Measurements from ENCODE around the gene DPCD.

DNA sequence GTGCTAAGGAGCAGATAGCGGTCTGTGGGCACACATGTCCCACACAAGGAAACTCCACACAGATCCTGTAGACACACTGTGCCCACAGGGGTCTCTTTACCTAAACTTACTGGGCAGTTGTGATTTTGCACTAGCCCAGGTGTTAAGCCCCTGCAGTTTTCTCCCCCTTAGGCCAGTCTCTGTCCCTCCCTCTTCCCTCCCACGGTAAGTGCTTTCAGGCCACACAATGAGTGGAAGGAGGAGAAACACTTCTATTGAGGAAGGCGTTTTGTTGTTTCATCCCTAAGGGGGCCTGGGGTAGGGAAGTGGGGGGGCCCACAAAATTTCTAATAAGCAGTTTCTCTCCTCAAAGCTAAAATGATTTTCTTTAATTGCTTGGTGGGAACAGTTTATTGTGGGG, 55.4 kb downstream of the DPCD start:
- TF ChIP-seq, protein P1, sequence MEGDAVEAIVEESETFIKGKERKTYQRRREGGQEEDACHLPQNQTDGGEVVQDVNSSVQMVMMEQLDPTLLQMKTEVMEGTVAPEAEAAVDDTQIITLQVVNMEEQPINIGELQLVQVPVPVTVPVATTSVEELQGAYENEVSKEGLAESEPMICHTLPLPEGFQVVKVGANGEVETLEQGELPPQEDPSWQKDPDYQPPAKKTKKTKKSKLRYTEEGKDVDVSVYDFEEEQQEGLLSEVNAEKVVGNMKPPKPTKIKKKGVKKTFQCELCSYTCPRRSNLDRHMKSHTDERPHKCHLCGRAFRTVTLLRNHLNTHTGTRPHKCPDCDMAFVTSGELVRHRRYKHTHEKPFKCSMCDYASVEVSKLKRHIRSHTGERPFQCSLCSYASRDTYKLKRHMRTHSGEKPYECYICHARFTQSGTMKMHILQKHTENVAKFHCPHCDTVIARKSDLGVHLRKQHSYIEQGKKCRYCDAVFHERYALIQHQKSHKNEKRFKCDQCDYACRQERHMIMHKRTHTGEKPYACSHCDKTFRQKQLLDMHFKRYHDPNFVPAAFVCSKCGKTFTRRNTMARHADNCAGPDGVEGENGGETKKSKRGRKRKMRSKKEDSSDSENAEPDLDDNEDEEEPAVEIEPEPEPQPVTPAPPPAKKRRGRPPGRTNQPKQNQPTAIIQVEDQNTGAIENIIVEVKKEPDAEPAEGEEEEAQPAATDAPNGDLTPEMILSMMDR (IDR thresholded peaks at IDR 0.05), result no peak
- TF ChIP-seq RFX5 (IDR thresholded peaks at IDR 0.05; ENCODE audit: low read length), result no peak
- TF ChIP-seq NRF1 (IDR thresholded peaks at IDR 0.05; ENCODE audit: low read depth, low read length), result no peak
- TF ChIP-seq, protein P2, sequence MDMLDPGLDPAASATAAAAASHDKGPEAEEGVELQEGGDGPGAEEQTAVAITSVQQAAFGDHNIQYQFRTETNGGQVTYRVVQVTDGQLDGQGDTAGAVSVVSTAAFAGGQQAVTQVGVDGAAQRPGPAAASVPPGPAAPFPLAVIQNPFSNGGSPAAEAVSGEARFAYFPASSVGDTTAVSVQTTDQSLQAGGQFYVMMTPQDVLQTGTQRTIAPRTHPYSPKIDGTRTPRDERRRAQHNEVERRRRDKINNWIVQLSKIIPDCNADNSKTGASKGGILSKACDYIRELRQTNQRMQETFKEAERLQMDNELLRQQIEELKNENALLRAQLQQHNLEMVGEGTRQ (IDR thresholded peaks at IDR 0.05; ENCODE audit: borderline replicate concordance, low read depth, low read length), result no peak
- TF ChIP-seq, protein P3, sequence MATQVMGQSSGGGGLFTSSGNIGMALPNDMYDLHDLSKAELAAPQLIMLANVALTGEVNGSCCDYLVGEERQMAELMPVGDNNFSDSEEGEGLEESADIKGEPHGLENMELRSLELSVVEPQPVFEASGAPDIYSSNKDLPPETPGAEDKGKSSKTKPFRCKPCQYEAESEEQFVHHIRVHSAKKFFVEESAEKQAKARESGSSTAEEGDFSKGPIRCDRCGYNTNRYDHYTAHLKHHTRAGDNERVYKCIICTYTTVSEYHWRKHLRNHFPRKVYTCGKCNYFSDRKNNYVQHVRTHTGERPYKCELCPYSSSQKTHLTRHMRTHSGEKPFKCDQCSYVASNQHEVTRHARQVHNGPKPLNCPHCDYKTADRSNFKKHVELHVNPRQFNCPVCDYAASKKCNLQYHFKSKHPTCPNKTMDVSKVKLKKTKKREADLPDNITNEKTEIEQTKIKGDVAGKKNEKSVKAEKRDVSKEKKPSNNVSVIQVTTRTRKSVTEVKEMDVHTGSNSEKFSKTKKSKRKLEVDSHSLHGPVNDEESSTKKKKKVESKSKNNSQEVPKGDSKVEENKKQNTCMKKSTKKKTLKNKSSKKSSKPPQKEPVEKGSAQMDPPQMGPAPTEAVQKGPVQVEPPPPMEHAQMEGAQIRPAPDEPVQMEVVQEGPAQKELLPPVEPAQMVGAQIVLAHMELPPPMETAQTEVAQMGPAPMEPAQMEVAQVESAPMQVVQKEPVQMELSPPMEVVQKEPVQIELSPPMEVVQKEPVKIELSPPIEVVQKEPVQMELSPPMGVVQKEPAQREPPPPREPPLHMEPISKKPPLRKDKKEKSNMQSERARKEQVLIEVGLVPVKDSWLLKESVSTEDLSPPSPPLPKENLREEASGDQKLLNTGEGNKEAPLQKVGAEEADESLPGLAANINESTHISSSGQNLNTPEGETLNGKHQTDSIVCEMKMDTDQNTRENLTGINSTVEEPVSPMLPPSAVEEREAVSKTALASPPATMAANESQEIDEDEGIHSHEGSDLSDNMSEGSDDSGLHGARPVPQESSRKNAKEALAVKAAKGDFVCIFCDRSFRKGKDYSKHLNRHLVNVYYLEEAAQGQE (IDR thresholded peaks at IDR 0.05; ENCODE audit: low read depth, low read length), result no peak
- no peak for TF ChIP-seq CHD2 (IDR thresholded peaks at IDR 0.05; ENCODE audit: low read length, partially characterized antibody)
- TF ChIP-seq EP300 (IDR thresholded peaks at IDR 0.05; ENCODE audit: borderline replicate concordance in 1 of 2, low read depth in 1 of 2, low read length in 1 of 2), result no peak

Data from SK-N-SH (cell line).